Cardiac fibroblast (primary cell): ENCODE results near the gene AADACL4.

ENCODE experiments used
- DNase-seq, 2 donors: peaks; one replicate each; pipeline versions ENCODE4 v3.0.0 to v3.0.0-alpha.2; 2010; ENCODE audit warnings: low read depth in 2 of 2
- H3K4me3 ChIP-seq, 2 donors: replicated peaks in 1 of 2; 1 replicate in 1 of 2; 2 replicates in 1 of 2; pipeline ENCODE4 v1.5.1; 2011; ENCODE audit warnings: low read depth in 2 of 2, low read length in 2 of 2, mild to moderate bottlenecking in 2 of 2, moderate library complexity in 1 of 2
- CTCF ChIP-seq: IDR thresholded peaks from one replicate; pipeline ENCODE4 v1.5.1; 2011; ENCODE audit warnings: low read depth, mild to moderate bottlenecking, low read length, inconsistent platforms

AADACL4 gene

GRCh38 chr1:12603224-12603623, 40.7 kb upstream of the AADACL4 start:
- no peak for TF ChIP-seq CTCF
- no peak for DNase-seq

GRCh38 chr1:12604114-12604874, 39.6 kb upstream of the AADACL4 start:
- peak; percentile 99 for DNase-seq
- H3K4me3 ChIP-seq: no peak overlapping the region
- TF ChIP-seq CTCF: no peak

More at GRCh38 chr1:12603224-12603623, 40.7 kb upstream of the AADACL4 start:
- no peak overlapping the region for H3K4me3 ChIP-seq

GRCh38 chr1:12604986-12605385, 38.9 kb upstream of the AADACL4 start:
- no peak overlapping the region for H3K4me3 ChIP-seq
- no peak for TF ChIP-seq CTCF
- DNase-seq: no peak

- no peak for TF ChIP-seq CTCF
- DNase-seq: no peak
Observed at GRCh38 chr1:12607263-12607662, 36.6 kb upstream of the AADACL4 start.

GRCh38 chr1:12608311-12608957, 35.5 kb upstream of the AADACL4 start:
- H3K4me3 ChIP-seq: no peak overlapping the region
- DNase-seq: no peak
- TF ChIP-seq CTCF: no peak

More at GRCh38 chr1:12607263-12607662, 36.6 kb upstream of the AADACL4 start:
- H3K4me3 ChIP-seq: no peak overlapping the region

GRCh38 chr1:12609469-12610003, 34.3 kb upstream of the AADACL4 start:
- TF ChIP-seq CTCF: no peak
- no peak for DNase-seq
- no peak overlapping the region for H3K4me3 ChIP-seq
